ENCODE results near the gene MKRN3. TPM values are rescaled to one million over a fixed set of nuclear protein-coding genes. Genes with fewer than 3 reads are reported as not detected.

The MKRN3 gene
- total RNA-seq, 2 experiments from 2014 or later = 1.3 to 1.6 TPM

GRCh38 chr15:23567921-23568320 is 2.4 kb downstream of the MKRN3 start:
- no peak for TF ChIP-seq CTCF (IDR thresholded peaks at IDR 0.05)
- Mint-ChIP-seq H3K4me3 (no peak overlapping the region), H3K27ac (no peak overlapping the region), H3K4me1 (ENCODE audit: low read depth) (no peaks in the 10 kb centered on the region), H3K36me3 (ENCODE audit: low read depth) (no peaks in the 10 kb centered on the region), H3K27me3 (no peaks in the 10 kb centered on the region), H3K9me3 (no peaks in the 10 kb centered on the region)
- ATAC-seq (no peak), DNase-seq (no peak)
- ChIA-PET CTCF (interaction anchor here (1.3 kb wide), 1 partner anchor 74 kb away, joined by 5 read pairs; no protein-coding TSS in a partner anchor), POLR2A (no interaction called here)
- intact Hi-C loops (cut with micrococcal nuclease) = no loop called here

- no peak for TF ChIP-seq CTCF (IDR thresholded peaks at IDR 0.05)
- DNase-seq (no peak), ATAC-seq (no peak)
- Mint-ChIP-seq H3K27me3 (no peaks in the 10 kb centered on the region), H3K4me3 (no peak overlapping the region), H3K9me3 (no peaks in the 10 kb centered on the region), H3K4me1 (ENCODE audit: low read depth) (no peaks in the 10 kb centered on the region), H3K27ac (no peak overlapping the region), H3K36me3 (ENCODE audit: low read depth) (no peaks in the 10 kb centered on the region)
- ChIA-PET CTCF (no interaction called here), POLR2A (no interaction called here)
- intact Hi-C loops (cut with micrococcal nuclease) = no loop called here
Measured at GRCh38 chr15:23569151-23569925, 3.9 kb downstream of the MKRN3 start.

GRCh38 chr15:23570486-23570885 is 5.0 kb downstream of the MKRN3 start:
- no peak for TF ChIP-seq CTCF (IDR thresholded peaks at IDR 0.05)
- H3K4me3 Mint-ChIP-seq = no peak overlapping the region
- no peak overlapping the region for H3K27ac Mint-ChIP-seq
- no peaks in the 10 kb centered on the region for H3K36me3 Mint-ChIP-seq (ENCODE audit: low read depth)
- ATAC-seq = no peak
- ChIA-PET CTCF (no interaction called here), POLR2A (interaction anchor here (0.7 kb wide), 1 partner anchor 15 kb away, joined by 4 read pairs; no protein-coding TSS in a partner anchor)
- intact Hi-C loops (cut with micrococcal nuclease) = no loop called here
- no peak for DNase-seq
- no peaks in the 10 kb centered on the region for H3K9me3 Mint-ChIP-seq
- H3K27me3 Mint-ChIP-seq = no peaks in the 10 kb centered on the region
- no peaks in the 10 kb centered on the region for H3K4me1 Mint-ChIP-seq (ENCODE audit: low read depth)

- DNase-seq (no peak), ATAC-seq (no peak)
- no peak overlapping the region for H3K27ac Mint-ChIP-seq
- ChIA-PET POLR2A (no interaction called here), CTCF (no interaction called here)
- H3K4me1 Mint-ChIP-seq (ENCODE audit: low read depth) = no peaks in the 10 kb centered on the region
- H3K36me3 Mint-ChIP-seq (ENCODE audit: low read depth) = no peaks in the 10 kb centered on the region
- no peaks in the 10 kb centered on the region for H3K27me3 Mint-ChIP-seq
- no peak overlapping the region for H3K4me3 Mint-ChIP-seq
- intact Hi-C loops (cut with micrococcal nuclease) = no loop called here
- TF ChIP-seq CTCF (IDR thresholded peaks at IDR 0.05) = no peak
- no peaks in the 10 kb centered on the region for H3K9me3 Mint-ChIP-seq
Measured at GRCh38 chr15:23572844-23573243, 7.4 kb downstream of the MKRN3 start.

- H3K27me3 Mint-ChIP-seq = no peaks in the 10 kb centered on the region
- DNase-seq = no peak
- TF ChIP-seq CTCF (IDR thresholded peaks at IDR 0.05) = no peak
- intact Hi-C loops (cut with micrococcal nuclease) = no loop called here
- no peak overlapping the region for H3K4me3 Mint-ChIP-seq
- ChIA-PET POLR2A (no interaction called here), CTCF (interaction anchor here (0.5 to 0.9 kb wide), 2 partner anchors 76 to 77 kb away, joined by 3 to 5 read pairs; no protein-coding TSS in a partner anchor)
- no peaks in the 10 kb centered on the region for H3K4me1 Mint-ChIP-seq (ENCODE audit: low read depth)
- no peak for ATAC-seq
- no peak overlapping the region for H3K27ac Mint-ChIP-seq
- no peaks in the 10 kb centered on the region for H3K9me3 Mint-ChIP-seq
- no peaks in the 10 kb centered on the region for H3K36me3 Mint-ChIP-seq (ENCODE audit: low read depth)
Measured at GRCh38 chr15:23574742-23575141, 9.3 kb downstream of the MKRN3 start.

All from activated CD8-positive, alpha-beta T cell treated with anti-CD3 and anti-CD28 coated beads for 36 hours (primary cell).